HK-2 (cell line): ENCODE data around the gene ERAL1.
"Not testable (repeated sequence)": the region's sequence is repeated elsewhere in the genome, so short reads cannot be mapped to it uniquely, and the experiment has no call there.

Experiments used
- DNase-seq: peaks from one replicate; pipeline ENCODE4 v3.0.0-alpha.2; 2018; ENCODE audit not compliant: unreplicated experiment

ERAL1 gene

DNA sequence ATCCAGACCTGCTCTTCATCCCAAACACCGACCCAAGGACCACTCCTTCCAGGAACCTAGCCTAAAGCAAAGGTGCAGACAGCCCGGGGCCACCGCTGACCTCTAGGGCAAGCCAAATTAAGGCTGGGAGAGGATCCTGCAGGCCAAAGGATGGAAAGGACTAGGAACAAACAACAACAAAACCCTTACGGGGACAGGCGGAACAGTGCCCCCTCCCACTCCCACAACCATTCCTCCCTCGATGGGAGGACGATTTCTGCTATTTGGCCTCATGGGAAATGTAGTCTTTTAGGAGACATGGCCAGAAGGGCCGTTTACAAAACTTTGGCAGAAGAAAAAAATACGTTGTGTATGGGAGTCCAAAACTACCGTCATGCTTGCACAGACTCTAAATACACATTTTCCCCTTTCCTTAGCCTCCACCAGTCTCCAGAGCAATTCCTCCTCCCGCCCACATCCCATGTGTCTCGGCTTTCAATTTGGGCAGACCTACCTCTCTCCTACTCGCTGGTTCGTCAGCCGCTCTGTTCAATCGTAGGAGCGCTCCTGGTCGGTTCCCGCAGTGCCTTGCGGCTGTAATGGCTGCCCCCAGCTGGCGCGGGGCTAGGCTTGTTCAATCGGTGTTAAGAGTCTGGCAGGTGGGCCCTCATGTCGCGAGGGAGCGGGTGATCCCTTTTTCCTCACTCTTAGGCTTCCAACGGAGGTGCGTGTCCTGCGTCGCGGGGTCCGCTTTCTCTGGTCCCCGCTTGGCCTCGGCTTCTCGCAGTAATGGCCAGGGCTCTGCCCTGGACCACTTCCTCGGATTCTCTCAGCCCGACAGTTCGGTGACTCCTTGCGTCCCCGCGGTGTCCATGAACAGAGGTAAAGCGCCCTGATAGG is at the start of gene ERAL1:
ERAL1 (plus strand) TSS at position 560 of the 879 bp plus-strand sequence; CDS start at position 579, 19 bp downstream.
- peak; percentile 85 for DNase-seq

DNA sequence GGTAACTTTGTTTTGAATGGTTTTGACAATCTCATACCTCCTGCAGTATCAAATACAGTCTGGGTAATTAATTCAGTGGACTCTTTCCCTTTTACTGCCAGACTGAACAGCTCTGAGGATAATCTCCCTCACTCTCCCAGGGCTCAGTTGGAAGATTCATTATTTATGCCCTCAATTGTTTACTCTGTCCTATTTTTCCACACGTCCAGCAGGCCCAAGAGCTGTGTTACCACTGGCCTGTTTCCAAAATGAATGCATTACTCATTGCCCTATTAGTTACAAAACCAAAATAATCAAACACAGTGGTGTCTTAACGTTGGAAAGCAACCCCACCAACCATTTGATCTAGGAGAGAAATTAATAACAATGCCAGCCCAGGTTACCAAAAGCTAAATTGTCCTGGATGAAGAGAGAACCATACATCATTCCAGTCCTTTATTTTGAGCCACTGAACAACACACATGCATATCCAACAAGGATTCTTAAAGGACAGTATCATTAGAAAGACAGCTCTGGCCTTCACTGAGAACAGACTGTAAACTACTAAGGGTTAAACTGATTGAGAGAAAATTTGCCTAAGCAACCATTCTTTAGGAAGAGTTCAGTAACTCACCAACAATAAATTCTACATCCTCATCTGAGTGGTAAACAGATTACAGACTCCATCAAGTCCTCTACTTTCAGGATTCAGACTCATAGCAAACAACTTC is 46.7 kb upstream of the ERAL1 start:
- DNase-seq: no peak

DNA sequence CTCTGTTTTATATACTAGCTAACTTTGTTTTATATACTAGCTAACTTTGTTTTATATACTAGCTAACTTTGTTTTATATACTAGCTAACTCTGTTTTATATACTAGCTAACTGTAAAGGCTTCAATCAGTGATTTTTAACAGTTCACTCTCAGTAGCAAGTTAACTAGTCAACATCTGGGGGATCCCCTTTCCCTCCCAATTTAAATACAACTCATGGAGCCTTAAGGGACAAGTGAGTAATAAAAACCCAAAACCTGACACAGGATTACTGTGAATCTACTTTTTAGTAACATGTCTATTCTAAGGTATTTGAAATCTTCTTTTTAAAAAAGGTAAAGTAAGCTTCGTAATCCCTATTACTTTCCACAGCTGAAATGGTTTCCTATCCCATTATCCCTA is 44.4 kb upstream of the ERAL1 start:
- DNase-seq: no peak

DNA sequence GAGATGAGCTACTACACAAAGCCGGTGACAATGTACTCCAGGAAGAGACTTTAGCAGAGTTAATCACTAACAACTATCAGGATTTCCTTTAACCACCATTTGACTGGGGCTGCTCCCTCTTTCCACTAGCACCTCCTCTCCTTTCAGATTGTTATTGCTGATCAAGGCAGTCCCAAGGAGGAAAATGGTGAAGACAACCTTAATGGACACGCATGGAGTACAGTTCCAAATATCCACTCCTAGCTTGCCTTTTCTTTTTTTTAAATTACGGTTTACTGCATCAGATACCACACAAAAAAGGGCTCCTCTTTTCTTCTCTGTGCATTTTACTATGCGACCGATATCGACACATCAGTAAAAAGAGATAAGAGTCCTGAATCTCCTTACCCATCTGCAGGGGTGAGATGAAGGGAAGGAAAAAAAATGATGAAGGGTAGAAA is 43.1 kb upstream of the ERAL1 start:
- peak; percentile 55 for DNase-seq

DNA sequence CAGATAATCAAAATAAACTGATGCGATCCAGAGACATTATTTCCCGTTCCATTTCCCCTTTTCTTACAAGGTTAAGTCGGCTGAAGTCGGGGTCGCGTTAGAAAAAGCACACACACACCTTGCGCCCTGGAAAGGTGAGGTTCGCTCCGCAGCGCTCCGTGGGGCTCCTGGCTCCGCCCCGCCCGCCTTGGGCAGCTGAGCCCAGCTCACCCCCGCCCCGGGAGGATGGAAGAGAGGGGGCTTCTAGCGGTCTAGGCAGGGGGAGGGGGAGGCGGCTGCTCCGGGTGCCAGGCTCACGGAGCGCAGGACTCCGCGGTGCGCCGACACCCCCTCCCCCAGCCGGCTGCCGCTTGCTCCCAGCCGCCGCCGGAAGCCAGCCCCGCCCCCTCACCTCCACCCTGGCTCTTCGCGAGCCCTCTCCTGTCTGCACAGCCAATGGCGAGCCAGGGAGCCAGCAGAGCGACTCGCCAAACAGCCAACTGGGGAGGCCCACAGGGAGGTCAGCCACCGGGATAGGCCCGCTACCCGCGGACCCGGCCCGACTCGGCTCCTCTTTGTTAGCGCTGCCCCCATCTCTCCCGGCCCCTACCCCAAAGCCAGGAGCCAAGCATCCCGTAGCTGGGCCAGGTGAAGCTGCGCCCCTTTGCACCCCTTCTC is 42.6 kb upstream of the ERAL1 start:
- peak; percentile 97 for DNase-seq

DNA sequence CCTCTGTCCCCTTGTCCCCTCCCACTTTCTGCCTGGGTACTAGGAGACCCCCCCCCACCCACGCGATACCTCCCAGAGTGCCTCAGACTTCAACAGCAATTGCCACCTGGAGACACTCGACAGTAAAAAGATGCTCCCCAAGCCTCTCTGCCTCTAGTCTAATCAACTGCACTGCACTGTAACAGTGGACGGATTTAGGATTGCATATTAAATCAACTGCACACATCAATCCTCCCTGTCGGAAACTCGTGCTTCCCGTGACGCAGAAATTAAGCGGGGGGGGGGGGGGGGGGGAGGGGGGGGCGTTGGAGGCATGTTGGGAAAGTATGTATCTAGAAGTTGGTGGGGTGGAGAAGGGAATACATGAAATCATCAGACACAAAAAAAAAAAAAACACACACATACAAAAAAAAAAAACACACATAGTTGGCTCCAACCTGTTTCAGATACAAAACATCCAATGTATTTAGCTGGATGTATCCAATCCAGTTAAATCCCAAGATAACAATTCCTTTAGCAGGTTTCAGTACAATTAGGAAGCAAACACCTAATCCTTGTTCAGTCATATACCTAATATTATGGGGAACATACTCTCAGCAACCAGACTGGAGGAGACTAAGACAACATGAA is 42.0 kb upstream of the ERAL1 start:
- no peak for DNase-seq

DNA sequence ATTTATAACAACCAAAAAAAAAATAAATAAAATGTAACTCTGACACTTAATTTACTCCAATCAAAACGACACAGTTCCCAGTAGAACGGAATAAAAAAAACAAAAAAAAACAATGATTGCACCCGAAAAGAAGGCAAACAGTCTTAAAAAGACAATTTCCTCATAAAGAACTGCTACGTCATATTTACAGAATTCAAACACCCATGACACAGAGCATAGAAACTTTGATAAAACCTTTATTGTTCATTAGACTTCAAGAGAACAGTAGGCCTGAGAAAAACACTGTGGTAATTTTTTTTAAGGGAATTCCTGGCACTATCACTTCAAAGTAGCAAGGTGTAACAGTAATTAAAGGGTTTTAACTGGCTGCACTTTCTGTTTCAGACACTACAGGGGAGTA is 38.3 kb upstream of the ERAL1 start:
- DNase-seq: no peak

DNA sequence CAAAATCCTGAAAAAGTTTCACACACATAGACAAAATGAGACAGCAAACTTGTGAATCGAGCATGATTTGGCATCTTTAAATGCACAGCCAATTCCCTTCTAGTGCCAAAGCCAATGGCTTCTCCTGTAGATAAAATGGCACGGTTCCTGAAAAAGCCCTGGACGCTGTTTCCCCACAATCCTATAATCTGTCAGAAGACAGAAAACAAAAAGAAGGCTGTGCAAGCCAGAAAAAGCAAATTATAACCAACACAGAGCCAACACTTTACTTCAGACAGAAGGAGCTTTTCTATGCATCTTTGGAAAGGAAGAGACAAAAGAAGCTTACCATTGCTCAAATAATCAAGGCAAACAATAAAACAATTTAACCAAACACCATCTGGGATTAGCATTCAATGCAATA is 36.0 kb upstream of the ERAL1 start:
- DNase-seq: no peak

DNA sequence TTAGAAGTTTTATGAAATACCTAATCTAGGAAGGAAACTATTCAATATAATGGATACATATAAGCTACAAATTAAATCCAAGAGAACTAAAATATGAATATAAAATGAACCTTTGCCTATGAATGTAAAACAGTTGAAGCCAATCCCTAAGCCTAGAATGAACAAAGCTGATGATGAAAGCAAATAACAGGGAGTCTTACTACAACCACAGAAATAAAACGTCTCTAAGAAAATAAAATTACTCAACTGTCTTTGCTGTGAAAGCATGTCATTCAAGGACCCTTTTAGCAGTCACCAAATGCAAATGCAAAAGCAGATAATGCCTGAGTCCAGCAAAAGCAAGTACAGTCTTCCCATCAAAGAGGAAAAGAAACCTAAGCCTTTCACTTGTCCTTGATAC is 35.2 kb upstream of the ERAL1 start:
- no peak for DNase-seq

DNA sequence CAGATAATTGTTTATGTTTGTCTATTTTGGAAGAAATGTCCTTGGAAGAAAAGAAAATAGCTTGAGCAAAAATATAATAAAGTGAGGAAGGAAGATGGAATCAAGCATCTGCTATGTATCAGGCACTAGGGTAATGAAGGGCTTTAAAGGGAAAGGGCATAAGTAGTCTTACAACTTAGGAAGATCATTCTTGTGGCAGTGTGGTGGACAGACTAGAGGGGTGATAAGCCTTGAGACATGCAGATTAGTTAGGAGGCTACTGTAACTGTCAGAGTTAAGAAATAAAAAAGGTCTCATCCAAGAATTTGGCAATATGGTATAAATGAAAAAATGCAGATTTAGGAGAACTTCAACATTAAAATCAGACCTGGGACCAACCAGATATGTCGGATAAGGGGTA is 27.1 kb upstream of the ERAL1 start:
- DNase-seq: no peak

DNA sequence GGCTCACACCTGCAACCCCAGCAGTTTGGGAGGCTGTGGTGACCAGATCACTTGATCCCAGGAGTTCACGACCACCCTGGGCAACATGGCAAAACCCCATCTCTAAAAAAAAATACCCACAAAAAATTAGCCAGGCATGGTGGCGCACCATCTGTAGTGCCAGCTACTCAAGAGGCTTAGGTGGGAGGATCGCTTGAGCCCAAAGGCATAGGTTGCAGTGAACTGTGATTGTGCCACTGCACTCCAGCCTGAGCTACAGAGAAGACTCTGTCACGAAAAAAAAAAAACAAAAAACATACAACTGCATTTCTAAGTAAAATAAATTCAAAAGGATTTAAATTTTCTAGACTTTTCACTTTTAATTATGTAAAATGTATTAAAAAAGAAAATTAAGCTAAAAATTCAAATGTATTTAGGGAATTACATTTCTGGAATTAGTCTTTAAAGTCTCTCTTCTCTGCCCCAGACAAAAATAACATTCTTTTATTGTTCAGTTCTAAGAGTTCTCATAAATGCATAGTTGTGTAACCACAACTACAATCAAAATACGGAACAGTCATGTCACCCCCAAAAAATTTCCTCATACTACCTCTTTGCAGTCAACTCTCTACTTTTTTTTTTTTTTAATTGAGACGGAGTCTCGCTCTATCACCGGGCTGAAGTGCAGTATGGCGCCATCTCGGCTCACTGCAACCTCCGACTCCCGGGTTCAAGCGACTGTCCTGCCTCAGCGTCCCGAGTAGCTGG is 26.3 kb upstream of the ERAL1 start:
- no peak for DNase-seq

DNA sequence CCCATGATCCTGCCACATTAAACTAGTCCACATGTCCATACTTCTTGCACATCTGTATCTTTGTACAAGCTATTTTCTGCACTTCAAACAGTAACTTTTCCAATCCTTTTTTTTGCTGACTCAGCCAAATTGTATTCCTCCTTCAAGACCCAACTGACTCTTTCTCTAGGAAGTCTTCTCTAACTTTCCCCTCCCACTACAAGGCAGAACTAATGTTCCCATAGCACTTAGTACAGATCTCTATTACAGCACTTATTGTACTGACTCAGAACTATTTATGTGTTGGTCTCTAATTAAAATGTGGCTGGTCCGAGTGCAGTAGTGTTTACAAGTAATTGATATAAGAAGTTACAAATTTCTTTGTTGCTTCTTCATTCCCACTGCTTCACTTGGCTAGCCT is 20.4 kb upstream of the ERAL1 start:
- DNase-seq: no peak

DNA sequence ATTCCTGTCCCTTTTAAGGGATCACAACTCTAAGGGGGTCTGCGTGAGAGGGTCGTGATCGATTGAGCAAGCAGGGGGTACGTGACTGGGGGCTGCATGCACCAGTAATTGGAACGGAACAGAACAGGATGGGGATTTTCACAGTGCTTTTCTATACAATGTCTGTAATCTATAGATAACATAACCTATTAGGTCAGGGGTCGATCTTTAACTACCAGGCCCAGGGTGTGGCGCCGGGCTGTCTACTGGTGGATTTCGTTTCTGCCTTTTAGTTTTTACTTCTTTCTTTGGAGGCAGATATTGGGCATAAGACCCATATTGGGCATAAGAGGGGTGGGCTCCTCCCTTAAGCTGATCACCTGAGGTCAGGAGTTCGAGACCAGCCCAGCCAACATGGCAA is 18.3 kb upstream of the ERAL1 start:
- not testable (repeated sequence) for DNase-seq

DNA sequence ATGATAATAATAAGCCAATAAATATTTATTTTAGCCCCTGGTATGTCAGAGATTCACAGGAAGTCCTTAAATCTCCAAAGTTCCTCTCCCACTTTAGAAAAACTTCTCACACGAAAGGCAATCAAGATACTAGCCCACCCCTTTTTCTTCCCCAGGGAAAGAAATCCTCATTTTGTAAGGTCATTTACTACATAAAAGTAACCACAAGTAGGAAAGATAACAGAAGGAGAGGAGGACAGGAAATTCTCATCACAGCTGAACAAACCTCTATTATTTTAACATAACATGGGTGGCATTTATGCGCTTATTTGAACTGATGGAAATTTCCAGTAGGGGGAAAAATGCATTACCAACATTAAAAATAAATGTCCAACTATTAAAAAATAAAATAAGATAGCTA is 15.6 kb upstream of the ERAL1 start:
- no peak for DNase-seq

DNA sequence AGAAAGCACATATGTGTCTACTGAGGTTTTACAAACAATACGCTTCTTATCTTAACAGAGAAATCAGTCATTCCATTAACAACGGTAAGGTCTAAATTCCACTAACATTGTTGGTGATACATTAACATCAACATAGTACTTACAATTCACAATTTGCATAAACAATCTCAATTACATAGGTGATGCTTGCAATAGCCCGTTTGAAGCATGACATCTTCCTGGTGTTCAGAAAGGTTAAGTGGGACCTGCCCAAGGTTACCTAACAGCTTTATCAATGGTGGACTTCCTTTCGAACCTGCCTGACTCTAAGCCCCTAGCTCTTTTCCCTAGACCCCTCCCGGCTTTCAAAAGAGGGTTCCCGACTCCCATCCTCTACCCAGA is 12.9 kb upstream of the ERAL1 start:
- no peak for DNase-seq

DNA sequence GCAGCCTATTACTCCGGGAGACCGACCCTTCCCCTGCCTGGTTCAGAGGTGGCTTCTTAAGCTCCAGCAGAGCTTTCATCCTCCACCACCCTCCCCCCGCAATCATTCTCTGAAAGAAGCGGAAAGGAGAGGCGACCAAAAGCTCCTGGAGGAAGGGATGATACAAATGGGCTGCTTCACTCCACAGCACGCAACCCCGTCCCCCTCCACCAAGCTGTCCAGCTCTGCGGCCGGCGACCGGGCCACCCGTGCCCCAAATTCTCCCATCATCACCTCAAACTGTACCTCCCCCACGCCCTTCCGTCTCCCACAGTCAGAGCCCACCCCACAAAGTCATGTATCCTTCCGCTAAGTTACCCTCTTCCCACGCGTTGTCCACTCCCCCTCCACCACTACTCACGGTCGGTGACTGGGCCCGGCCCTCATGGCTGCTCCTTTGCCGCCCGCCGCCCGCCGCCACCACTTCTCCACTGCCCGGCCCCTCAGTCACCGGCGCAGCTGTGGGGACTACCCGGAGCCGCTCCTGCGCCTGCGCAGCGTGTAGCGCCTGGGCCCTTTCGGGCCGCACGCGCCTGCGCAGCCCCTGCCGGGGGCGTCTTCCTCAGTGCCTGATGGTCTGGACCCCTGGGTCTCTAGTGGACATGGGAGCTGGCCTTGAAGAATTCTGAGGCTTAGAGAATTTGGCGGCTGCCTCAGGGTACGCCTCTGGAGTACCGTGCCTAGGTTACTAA is 12.4 kb upstream of the ERAL1 start, which contains the start of gene FAM222B:
FAM222B (minus strand) TSS at position 509 of the 731 bp plus-strand sequence. CDS start 76,123 bp downstream, outside the sequence.
- peak; percentile 84 for DNase-seq

DNA sequence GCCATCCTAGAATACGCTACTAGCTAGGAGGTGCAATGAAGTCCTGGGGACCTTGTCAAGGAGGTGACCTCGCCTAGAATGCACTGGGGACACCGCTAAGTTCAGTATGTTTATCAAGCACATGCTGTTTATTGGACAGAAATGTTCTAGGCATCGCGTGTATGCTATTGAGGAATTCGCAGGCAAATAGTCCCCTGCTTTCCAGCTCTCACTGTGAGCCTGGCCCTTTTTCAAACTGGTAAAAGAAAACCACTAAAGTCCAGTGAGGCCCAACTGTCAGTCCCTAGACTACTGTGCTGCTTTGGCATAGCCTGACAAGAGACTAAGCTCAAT is 11.0 kb upstream of the ERAL1 start:
- no peak for DNase-seq

DNA sequence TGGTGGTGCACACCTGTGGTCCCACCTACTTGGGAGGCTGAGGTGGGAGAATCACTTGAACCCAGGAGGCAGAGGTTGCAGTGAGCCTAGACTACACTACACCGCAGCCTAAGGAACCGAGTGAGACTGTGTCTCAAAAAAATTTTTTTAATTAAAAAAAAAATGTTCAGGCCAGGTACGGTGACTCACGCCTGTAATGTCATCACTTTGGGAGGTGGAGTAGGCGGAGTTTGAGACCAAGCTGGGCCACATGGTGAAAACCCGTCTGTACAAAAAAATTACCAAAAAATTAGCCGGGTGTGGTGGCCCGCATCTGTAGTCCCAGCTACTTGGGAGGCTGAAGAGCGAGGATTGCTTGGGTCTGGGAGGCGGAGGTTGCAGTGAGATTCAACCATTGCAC is 8.6 kb upstream of the ERAL1 start:
- no peak for DNase-seq

DNA sequence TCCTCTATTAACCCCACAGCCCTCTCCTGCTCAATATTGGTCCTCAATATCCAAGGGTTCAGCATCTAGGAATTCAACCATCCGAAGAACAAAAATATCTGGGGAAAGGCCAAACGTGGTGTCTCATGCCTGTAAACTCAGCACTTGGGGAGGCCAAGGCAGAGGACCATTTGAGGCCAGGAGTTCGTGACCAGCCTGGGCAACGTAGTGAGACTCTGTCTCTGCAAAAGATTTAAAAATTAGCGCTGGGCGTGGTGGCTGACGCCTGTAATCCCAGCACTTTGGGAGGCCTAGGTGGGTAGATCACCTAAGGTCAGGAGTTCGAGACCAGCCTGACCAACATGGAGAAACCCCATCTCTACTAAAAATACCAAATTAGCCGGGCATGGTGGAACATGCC is 8.1 kb upstream of the ERAL1 start:
- not testable (repeated sequence) for DNase-seq

DNA sequence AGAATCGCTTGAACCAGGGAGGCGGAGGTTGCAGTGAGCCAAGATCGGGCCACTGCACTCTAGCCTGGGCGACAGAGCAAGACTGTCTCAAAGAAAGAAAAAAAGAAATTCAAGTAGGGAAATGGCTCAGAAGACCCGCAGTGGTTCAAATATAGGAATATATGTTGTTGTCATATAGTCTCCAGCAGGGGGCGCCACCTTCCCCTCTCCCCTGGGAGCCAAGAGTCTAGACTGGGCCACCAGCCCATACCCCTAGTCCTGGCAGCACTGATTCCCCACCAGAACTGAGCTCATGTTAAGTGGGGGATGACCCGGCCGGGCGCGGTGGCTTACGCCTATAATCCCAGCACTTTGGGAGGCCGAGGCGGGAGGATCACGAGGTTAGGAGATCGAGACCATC is 6.1 kb upstream of the ERAL1 start:
- DNase-seq: not testable (repeated sequence)

DNA sequence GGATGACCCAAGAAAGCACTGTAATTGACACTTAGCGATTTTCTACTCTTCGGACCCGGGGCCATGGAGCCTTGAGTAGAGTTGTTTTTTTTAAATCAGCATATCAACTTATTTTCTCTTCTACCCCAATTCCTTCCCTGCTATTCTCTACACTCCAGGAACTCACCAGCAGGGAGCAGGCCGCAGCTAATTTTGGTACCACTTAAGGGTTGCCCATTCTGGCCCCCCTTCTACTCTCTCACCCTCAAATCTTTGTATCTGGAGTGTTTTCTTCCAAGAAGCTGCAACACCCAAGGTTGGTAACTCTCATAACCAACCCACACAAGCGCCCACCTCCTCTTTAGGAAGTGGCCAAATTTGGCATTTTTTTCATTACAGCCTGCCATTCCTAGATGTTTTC is 5.5 kb upstream of the ERAL1 start:
- DNase-seq: no peak
